Glomerular visceral epithelial cell (primary cell): Measurements from ENCODE around the gene NEU3.
"Not testable (repeated sequence)": the region's sequence is repeated elsewhere in the genome, so short reads cannot be mapped to it uniquely, and the experiment has no call there.

Experiments used
- DNase-seq: peaks from one replicate; pipeline ENCODE4 v3.0.0-alpha.2; 2016; ENCODE audit errors: extremely low spot score

The NEU3 gene, protein sequence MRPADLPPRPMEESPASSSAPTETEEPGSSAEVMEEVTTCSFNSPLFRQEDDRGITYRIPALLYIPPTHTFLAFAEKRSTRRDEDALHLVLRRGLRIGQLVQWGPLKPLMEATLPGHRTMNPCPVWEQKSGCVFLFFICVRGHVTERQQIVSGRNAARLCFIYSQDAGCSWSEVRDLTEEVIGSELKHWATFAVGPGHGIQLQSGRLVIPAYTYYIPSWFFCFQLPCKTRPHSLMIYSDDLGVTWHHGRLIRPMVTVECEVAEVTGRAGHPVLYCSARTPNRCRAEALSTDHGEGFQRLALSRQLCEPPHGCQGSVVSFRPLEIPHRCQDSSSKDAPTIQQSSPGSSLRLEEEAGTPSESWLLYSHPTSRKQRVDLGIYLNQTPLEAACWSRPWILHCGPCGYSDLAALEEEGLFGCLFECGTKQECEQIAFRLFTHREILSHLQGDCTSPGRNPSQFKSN

GRCh38 chr11:74988541-74989259 is at the start of gene NEU3:
TSS of gene NEU3 (plus strand) at chr11:74988933. CDS start at chr11:74989061, 128 bp downstream.
- DNase-seq = peak; percentile 85

- DNase-seq = no peak
Measured at GRCh38 chr11:74941492-74941891, 47.2 kb upstream of the NEU3 start.

DNA sequence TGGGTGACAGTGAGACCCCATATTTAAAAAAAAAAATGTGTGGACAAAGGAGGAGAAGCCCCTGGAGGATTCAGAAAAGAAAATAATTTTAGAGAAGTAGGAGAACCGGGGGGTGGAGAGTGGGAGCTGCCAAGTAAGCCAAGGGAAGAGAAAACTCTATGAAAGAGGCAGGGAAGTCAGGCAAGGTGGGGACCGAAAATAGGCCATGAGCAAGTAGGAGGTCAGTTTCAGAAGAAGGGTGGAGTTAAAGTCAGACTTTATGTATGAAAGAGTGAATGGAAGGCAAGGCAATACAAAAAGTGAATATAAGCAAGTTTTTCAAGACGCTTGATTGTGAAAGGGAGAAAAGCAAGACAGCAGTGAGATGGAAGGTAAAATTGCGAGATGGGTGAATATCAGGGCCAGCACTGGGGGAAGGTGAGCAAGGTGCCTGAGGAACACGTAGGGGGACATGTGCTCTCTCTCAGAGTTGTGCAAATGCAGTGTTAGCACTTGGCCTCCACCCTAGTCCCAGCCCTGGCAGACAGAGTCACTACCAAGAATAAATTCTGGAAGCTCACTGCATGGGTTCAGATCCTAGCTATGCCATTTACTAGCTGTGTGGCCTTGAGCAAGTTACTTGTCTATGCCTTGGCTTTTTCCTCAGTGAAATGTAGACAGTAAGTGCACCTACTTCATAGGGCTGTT is 46.5 kb upstream of the NEU3 start:
- no peak for DNase-seq

DNA sequence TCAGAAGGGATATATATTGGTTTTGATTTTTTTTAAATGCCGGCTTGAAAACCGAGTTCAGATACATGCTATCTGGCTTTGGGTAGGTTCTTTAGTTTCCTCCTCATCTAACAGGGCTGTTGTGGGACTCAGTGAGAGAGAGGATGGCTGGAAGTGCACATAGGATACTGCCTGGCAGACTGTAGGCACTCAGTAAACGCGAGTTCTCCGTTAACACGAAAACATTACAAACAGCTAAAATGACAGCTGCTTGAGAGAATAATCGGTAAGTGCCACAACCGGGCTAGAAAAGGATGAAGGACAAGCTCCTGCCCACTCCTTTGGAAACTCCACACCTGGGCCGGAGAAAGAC is 40.2 kb upstream of the NEU3 start:
- peak; percentile 17 for DNase-seq

DNA sequence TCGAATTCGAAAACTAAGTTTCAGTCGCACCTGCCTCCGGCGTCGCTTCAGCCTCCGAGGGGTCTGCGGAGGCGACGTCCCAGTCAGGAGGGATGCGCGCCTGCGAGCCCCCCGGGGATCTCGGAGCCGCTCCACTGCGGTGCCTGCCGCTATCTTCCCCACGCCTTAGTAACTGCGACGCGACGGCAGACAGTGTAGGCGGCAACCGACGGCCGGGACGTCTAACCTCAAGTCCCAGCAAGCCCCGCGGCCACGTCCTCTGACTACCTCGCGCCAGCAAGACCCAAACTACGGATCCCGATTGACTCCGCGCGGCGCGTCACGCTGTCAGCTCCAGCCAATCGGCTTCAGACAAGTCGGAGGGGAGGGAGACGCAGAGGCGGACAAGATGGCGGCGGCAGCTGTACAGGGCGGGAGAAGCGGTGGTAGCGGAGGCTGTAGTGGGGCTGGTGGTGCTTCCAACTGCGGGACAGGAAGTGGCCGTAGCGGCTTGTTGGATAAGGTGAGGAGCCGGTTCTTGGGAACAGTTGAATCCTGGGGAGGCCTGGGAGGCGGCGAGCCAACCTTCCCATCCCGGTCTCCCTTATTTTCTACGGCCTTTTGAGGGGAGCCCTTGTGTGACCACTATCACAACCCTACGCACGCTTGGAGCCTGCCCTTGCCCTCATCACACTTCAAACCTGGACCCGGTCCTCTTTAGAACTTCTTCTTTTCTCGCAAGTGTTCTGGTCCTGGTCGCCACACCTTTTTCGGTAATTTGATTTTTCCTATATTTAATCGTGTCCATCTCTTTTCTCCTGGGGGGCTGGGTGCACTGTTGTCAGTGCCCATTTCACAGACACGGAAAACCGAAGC is 39.6 kb upstream of the NEU3 start, which contains the start of the genes SPCS2 and XRRA1:
SPCS2 (plus strand) TSS at position 369 of the 855 bp plus-strand sequence; CDS start at position 389, 20 bp downstream.
XRRA1 (minus strand) TSS at position 194 of the 855 bp plus-strand sequence. CDS start 8,213 bp downstream, outside the sequence.
- peak; percentile 98 for DNase-seq

DNA sequence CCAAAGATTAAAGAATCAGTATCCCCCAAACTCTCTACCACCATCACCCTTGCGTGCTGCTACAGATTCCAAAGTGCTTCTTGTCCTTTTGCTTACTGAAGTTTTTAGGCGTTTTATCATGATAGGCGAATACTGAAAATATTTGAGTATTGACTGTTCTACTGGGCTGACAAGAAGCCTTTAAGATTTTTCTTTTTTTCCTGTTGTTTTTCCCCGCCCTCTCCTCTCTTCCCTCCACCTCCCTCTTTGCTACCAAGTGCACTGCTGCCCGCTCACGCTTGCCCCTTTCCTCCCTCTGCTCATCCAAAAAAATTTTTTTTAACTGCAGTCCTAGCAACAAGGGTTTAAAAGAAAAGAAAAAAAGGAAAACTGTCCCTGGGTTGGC is 39.0 kb upstream of the NEU3 start:
- DNase-seq = no peak

DNA sequence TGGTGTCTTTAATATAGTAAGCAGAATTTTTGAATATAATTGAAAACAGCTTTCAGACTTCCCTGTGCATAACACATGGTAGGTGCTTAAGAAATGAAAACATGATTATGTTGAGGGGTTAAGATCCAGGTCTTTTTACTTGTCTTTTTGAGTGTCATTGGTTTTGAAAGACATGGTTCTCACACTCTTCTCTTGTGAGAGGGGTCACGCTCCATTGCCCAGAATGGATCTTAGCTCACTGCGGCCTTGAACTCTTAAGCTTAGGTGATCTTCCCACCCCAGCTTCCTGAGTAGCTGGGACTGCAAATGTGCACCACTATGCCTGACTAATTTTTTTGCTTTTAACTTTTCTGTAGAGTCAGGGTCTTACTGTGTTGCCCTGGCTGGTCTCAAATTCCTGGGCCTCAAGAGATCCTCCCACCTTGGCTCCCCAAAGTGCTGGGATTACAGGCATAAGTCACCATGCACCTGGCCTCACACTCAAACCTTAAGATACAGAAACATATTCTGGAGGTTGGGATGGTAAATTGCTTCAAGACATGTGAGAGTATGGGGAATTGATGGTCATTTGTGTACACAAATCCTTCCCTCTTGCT is 38.3 kb upstream of the NEU3 start:
- DNase-seq = peak; percentile 37

- DNase-seq = no peak
Measured at GRCh38 chr11:74951226-74951625, 37.5 kb upstream of the NEU3 start.

GRCh38 chr11:74952752-74953151 is 36.0 kb upstream of the NEU3 start:
- no peak for DNase-seq

DNA sequence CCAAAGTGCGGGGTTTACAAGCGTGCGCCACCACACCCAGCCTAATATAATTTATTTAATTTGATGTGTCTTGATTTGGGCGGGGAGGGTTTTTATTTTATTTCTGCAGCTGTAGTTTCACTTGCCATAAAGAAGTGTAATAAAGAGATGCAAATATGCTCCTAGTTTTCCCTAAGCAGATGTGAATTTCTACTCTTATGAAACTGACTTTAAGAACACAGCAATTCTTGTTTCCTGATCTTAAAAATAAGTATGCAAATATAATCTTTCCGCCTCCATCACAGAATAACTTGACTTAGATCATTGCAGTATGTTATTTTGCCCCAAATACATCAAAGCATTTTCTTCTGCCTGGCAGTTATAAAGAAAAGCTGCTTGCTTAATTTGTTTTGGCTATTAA is 35.3 kb upstream of the NEU3 start:
- no peak for DNase-seq

- no peak for DNase-seq
Measured at GRCh38 chr11:74954199-74954598, 34.5 kb upstream of the NEU3 start.

DNA sequence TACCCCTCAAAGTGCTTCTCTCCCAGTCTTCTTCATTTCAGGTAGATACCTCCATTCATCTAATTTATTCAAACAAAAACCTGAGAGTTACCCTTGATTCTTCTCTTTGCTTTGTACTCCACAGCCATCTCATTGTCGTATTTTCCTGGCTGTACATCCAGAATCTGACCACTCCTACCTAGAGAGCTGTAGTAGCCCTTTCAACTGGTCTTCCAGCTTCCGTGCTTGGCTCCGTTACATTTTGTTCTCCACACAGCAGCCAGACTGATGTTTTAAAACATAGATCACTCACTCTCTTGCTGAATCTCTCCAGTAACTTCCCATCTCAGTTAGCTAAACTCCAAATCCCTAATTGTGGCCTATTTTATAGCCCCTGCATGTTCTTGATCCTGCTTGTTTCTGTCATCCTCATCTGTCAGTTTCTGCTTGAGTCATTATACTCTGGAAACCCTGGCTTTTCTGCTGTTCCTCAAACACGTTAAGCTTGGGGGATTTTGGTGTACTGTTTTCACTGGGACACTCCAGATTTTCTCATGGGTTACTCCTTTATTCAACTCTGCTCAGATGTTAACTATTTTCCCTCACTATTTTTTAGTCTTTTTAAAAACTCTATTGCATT is 32.2 kb upstream of the NEU3 start:
- no peak for DNase-seq

DNA sequence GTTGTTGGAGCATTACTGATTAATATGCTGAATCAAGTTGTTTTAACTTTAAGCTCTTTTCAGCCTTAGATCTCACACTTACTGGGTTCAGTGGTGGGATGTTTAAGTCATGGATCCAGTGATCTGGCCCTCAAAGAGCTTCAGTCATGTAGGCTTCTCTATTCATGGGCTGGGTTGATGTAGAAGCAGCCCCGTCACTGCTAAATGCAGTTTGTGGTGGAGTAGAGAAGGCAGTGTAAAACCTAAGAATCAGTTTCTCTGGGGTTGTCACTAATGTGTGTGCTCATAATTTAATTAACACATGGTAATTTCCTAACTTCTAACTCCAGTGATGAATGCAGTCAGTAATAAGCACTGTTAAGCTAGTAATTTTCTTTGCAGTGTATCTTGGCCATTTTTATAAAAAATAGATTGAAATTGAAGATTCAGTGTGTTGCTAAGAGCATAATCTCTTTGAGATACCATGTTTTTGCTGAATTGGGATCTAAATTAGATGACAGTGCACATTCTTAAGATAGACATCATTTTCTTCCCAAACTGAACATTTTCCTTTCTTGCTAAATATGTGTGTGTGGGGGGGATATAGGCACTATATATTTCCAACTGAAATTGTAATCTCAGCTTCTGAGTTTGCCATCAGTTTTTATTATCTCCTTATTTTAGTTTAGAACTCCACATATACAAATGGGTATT is 30.6 kb upstream of the NEU3 start:
- DNase-seq = no peak

GRCh38 chr11:74960128-74960527 is 28.6 kb upstream of the NEU3 start:
- DNase-seq = not testable (repeated sequence)

GRCh38 chr11:74966651-74967050 is 22.1 kb upstream of the NEU3 start:
- DNase-seq = peak; percentile 26

GRCh38 chr11:74970852-74971395 is 17.8 kb upstream of the NEU3 start:
- DNase-seq = no peak

- no peak for DNase-seq
Measured at GRCh38 chr11:74971424-74971823, 17.3 kb upstream of the NEU3 start.

- no peak for DNase-seq
Measured at GRCh38 chr11:74978041-74978440, 10.7 kb upstream of the NEU3 start.

GRCh38 chr11:74980634-74981033 is 8.1 kb upstream of the NEU3 start:
- DNase-seq = no peak

GRCh38 chr11:74981888-74982287 is 6.8 kb upstream of the NEU3 start:
- no peak for DNase-seq
